A549 (cell line): ENCODE results near the gene FSTL3.

Experiments
- MYC ChIP-seq: IDR thresholded peaks from 2 replicates; pipeline ENCODE4 v1.6.1; 2012; ENCODE audit warnings: mild to moderate bottlenecking, inconsistent platforms, low read length, improper control_type of control experiment, borderline replicate concordance
- POLR2A ChIP-seq: IDR thresholded peaks from 2 replicates; pipeline ENCODE4 v1.6.1; 2012; ENCODE audit warnings: mild to moderate bottlenecking, low read length
- RARB ChIP-seq: fragments of 250-450 bp; sonication (Bioruptor Pico); IDR thresholded peaks from 2 replicates; pipeline ENCODE4 v1.8.0; 2021; ENCODE audit warnings: mild to moderate bottlenecking, moderate library complexity
- RFX5 ChIP-seq: fragments of 450-650 bp; IDR thresholded peaks from 2 replicates; pipeline ENCODE4 v1.7.1; 2014; ENCODE audit warnings: antibody characterized with exemption, mild to moderate bottlenecking, moderate library complexity
- TF ChIP-seq, protein P1 (sequence below): fragments of >200 bp; sonication (Bioruptor Twin); formaldehyde crosslinking; IDR thresholded peaks from 3 replicates; pipeline ENCODE4 v1.5.1; 2016
- TF ChIP-seq, protein P2 (sequence below): IDR thresholded peaks from 2 replicates; pipeline ENCODE4 v1.6.1; 2012; ENCODE audit warnings: low read depth, borderline replicate concordance
- TF ChIP-seq, protein P3 (sequence below): fragments of >200 bp; sonication (Bioruptor Twin); formaldehyde crosslinking; IDR thresholded peaks from 3 replicates; pipeline ENCODE4 v1.6.1; 2016

DNA sequence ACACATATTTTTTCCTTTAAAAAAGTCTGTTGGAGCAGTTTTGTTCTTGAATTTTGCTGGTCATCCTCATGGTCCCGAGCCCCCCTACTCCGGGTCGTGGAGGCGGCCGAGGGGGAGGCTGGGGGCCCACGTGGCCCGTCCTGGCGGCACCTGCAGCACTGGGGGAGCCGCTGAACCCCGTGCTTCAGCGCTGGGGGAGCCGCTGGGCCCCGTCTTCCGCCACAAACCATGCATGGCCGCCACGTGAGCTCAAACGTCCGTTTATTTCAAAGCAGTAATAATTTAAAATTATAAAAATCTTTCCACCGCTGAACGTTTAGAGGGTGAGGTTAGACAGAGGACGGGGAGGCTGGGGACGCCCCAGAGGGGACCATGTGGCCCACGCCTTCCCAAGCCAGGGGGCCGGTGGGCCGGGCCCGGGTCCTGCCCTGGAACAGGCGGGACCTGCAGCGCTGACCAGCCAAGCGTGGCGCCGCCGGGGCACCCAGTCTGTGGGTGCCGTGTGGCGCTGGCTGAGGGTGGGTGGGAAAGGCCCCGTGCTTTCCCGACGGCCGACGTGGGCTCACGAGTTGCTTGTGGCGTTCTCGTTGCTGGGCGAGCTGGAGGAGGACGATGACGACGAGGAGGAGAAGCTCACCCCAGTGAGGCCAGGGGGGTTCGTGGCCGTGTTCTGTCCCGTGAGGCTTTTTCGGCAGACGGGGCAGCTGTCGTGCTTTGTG lies 28.5 kb upstream of the FSTL3 start:
- TF ChIP-seq, protein P1, sequence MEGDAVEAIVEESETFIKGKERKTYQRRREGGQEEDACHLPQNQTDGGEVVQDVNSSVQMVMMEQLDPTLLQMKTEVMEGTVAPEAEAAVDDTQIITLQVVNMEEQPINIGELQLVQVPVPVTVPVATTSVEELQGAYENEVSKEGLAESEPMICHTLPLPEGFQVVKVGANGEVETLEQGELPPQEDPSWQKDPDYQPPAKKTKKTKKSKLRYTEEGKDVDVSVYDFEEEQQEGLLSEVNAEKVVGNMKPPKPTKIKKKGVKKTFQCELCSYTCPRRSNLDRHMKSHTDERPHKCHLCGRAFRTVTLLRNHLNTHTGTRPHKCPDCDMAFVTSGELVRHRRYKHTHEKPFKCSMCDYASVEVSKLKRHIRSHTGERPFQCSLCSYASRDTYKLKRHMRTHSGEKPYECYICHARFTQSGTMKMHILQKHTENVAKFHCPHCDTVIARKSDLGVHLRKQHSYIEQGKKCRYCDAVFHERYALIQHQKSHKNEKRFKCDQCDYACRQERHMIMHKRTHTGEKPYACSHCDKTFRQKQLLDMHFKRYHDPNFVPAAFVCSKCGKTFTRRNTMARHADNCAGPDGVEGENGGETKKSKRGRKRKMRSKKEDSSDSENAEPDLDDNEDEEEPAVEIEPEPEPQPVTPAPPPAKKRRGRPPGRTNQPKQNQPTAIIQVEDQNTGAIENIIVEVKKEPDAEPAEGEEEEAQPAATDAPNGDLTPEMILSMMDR: no peak
- TF ChIP-seq MYC: no peak
- no peak for TF ChIP-seq POLR2A
- TF ChIP-seq, protein P2, sequence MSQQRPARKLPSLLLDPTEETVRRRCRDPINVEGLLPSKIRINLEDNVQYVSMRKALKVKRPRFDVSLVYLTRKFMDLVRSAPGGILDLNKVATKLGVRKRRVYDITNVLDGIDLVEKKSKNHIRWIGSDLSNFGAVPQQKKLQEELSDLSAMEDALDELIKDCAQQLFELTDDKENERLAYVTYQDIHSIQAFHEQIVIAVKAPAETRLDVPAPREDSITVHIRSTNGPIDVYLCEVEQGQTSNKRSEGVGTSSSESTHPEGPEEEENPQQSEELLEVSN: no peak
- no peak for TF ChIP-seq RARB (CRISPR knock-in tag)
- no peak for TF ChIP-seq RFX5
- TF ChIP-seq, protein P3, sequence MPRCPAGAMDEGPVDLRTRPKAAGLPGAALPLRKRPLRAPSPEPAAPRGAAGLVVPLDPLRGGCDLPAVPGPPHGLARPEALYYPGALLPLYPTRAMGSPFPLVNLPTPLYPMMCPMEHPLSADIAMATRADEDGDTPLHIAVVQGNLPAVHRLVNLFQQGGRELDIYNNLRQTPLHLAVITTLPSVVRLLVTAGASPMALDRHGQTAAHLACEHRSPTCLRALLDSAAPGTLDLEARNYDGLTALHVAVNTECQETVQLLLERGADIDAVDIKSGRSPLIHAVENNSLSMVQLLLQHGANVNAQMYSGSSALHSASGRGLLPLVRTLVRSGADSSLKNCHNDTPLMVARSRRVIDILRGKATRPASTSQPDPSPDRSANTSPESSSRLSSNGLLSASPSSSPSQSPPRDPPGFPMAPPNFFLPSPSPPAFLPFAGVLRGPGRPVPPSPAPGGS: no peak
